ENCODE data around the gene ABCA3.

Gene ABCA3

GRCh38 chr16:2298621-2299020 is 41.9 kb downstream of the ABCA3 start:
- DNase-seq (ENCODE audit: insufficient read length, low spot score), result no peak
- TF ChIP-seq POLR2AphosphoS5 (IDR thresholded peaks at IDR 0.05; ENCODE audit: low read depth, low read length) (no peak), POLR2A (IDR thresholded peaks at IDR 0.05; ENCODE audit: low read depth, low read length) (no peak), PAX5 (IDR thresholded peaks at IDR 0.05; ENCODE audit: insufficient read depth, low read length, severe bottlenecking) (no peak), TAF1 (IDR thresholded peaks at IDR 0.05; ENCODE audit: low read depth, low read length) (no peak), SPI1 (IDR thresholded peaks at IDR 0.05; ENCODE audit: low read depth, low read length) (no peak), POU2F2 (IDR thresholded peaks at IDR 0.05; ENCODE audit: low read depth, low read length) (no peak)
- no peak for FAIRE-seq

GRCh38 chr16:2297506-2297860 is 43.0 kb downstream of the ABCA3 start:
- TF ChIP-seq POLR2A (IDR thresholded peaks at IDR 0.05; ENCODE audit: low read depth, low read length) (no peak), POU2F2 (IDR thresholded peaks at IDR 0.05; ENCODE audit: low read depth, low read length) (no peak), TAF1 (IDR thresholded peaks at IDR 0.05; ENCODE audit: low read depth, low read length) (no peak), POLR2AphosphoS5 (IDR thresholded peaks at IDR 0.05; ENCODE audit: low read depth, low read length) (no peak), PAX5 (IDR thresholded peaks at IDR 0.05; ENCODE audit: insufficient read depth, low read length, severe bottlenecking) (no peak), SPI1 (IDR thresholded peaks at IDR 0.05; ENCODE audit: low read depth, low read length) (no peak)
- FAIRE-seq (no peak), DNase-seq (ENCODE audit: insufficient read length, low spot score) (no peak)

GRCh38 chr16:2296661-2297505 is 43.6 kb downstream of the ABCA3 start:
- FAIRE-seq, result peak; percentile 71
- DNase-seq (ENCODE audit: insufficient read length, low spot score), result no peak

GRCh38 chr16:2295056-2295798 is 45.3 kb downstream of the ABCA3 start:
- peak; percentile 99 for FAIRE-seq

More at GRCh38 chr16:2296661-2297505, 43.6 kb downstream of the ABCA3 start:
- TF ChIP-seq PAX5 (IDR thresholded peaks at IDR 0.05; ENCODE audit: insufficient read depth, low read length, severe bottlenecking) (no peak), TAF1 (IDR thresholded peaks at IDR 0.05; ENCODE audit: low read depth, low read length) (no peak), POU2F2 (IDR thresholded peaks at IDR 0.05; ENCODE audit: low read depth, low read length) (no peak)

GRCh38 chr16:2292221-2292620 is 48.3 kb downstream of the ABCA3 start:
- TF ChIP-seq SPI1 (IDR thresholded peaks at IDR 0.05; ENCODE audit: low read depth, low read length), result no peak
- TF ChIP-seq PAX5 (IDR thresholded peaks at IDR 0.05; ENCODE audit: insufficient read depth, low read length, severe bottlenecking), result no peak
- TF ChIP-seq POLR2A (IDR thresholded peaks at IDR 0.05; ENCODE audit: low read depth, low read length), result no peak
- TF ChIP-seq TAF1 (IDR thresholded peaks at IDR 0.05; ENCODE audit: low read depth, low read length), result no peak
- TF ChIP-seq POLR2AphosphoS5 (IDR thresholded peaks at IDR 0.05; ENCODE audit: low read depth, low read length), result no peak
- TF ChIP-seq POU2F2 (IDR thresholded peaks at IDR 0.05; ENCODE audit: low read depth, low read length), result no peak
- no peak for FAIRE-seq
- no peak for DNase-seq (ENCODE audit: insufficient read length, low spot score)

More at GRCh38 chr16:2295056-2295798, 45.3 kb downstream of the ABCA3 start:
- DNase-seq (ENCODE audit: insufficient read length, low spot score), result peak; percentile 72
- no peak for TF ChIP-seq TAF1 (IDR thresholded peaks at IDR 0.05; ENCODE audit: low read depth, low read length)
- TF ChIP-seq POLR2AphosphoS5 (IDR thresholded peaks at IDR 0.05; ENCODE audit: low read depth, low read length), result no peak
- peak; percentile 36; the same call in 1 of the 2 replicates for TF ChIP-seq SPI1 (IDR thresholded peaks at IDR 0.05; ENCODE audit: low read depth, low read length)
- no peak for TF ChIP-seq PAX5 (IDR thresholded peaks at IDR 0.05; ENCODE audit: insufficient read depth, low read length, severe bottlenecking)
- TF ChIP-seq POLR2A (IDR thresholded peaks at IDR 0.05; ENCODE audit: low read depth, low read length), result no peak
- no peak for TF ChIP-seq POU2F2 (IDR thresholded peaks at IDR 0.05; ENCODE audit: low read depth, low read length)

- TF ChIP-seq PAX5 (IDR thresholded peaks at IDR 0.05; ENCODE audit: insufficient read depth, low read length, severe bottlenecking) (no peak), SPI1 (IDR thresholded peaks at IDR 0.05; ENCODE audit: low read depth, low read length) (no peak), TAF1 (IDR thresholded peaks at IDR 0.05; ENCODE audit: low read depth, low read length) (no peak), POU2F2 (IDR thresholded peaks at IDR 0.05; ENCODE audit: low read depth, low read length) (no peak), POLR2AphosphoS5 (IDR thresholded peaks at IDR 0.05; ENCODE audit: low read depth, low read length) (no peak), POLR2A (IDR thresholded peaks at IDR 0.05; ENCODE audit: low read depth, low read length) (no peak)
- FAIRE-seq, result no peak
- no peak for DNase-seq (ENCODE audit: insufficient read length, low spot score)
These were observed 51.2 kb downstream of the ABCA3 start for GRCh38 chr16:2289282-2289681.

GRCh38 chr16:2288726-2289125 is 51.8 kb downstream of the ABCA3 start:
- DNase-seq (ENCODE audit: insufficient read length, low spot score), result no peak
- TF ChIP-seq POU2F2 (IDR thresholded peaks at IDR 0.05; ENCODE audit: low read depth, low read length) (no peak), PAX5 (IDR thresholded peaks at IDR 0.05; ENCODE audit: insufficient read depth, low read length, severe bottlenecking) (no peak), POLR2AphosphoS5 (IDR thresholded peaks at IDR 0.05; ENCODE audit: low read depth, low read length) (no peak), TAF1 (IDR thresholded peaks at IDR 0.05; ENCODE audit: low read depth, low read length) (no peak), POLR2A (IDR thresholded peaks at IDR 0.05; ENCODE audit: low read depth, low read length) (no peak), SPI1 (IDR thresholded peaks at IDR 0.05; ENCODE audit: low read depth, low read length) (no peak)
- no peak for FAIRE-seq

GRCh38 chr16:2287916-2288547 is 52.5 kb downstream of the ABCA3 start:
- TF ChIP-seq TAF1 (IDR thresholded peaks at IDR 0.05; ENCODE audit: low read depth, low read length), result no peak
- TF ChIP-seq SPI1 (IDR thresholded peaks at IDR 0.05; ENCODE audit: low read depth, low read length), result no peak
- no peak for TF ChIP-seq POU2F2 (IDR thresholded peaks at IDR 0.05; ENCODE audit: low read depth, low read length)
- no peak for TF ChIP-seq POLR2A (IDR thresholded peaks at IDR 0.05; ENCODE audit: low read depth, low read length)
- TF ChIP-seq POLR2AphosphoS5 (IDR thresholded peaks at IDR 0.05; ENCODE audit: low read depth, low read length), result no peak
- no peak for TF ChIP-seq PAX5 (IDR thresholded peaks at IDR 0.05; ENCODE audit: insufficient read depth, low read length, severe bottlenecking)
- FAIRE-seq (no peak), DNase-seq (ENCODE audit: insufficient read length, low spot score) (no peak)

- FAIRE-seq (no peak), DNase-seq (ENCODE audit: insufficient read length, low spot score) (no peak)
- no peak for TF ChIP-seq PAX5 (IDR thresholded peaks at IDR 0.05; ENCODE audit: insufficient read depth, low read length, severe bottlenecking)
- no peak for TF ChIP-seq SPI1 (IDR thresholded peaks at IDR 0.05; ENCODE audit: low read depth, low read length)
- no peak for TF ChIP-seq POLR2A (IDR thresholded peaks at IDR 0.05; ENCODE audit: low read depth, low read length)
- no peak for TF ChIP-seq POU2F2 (IDR thresholded peaks at IDR 0.05; ENCODE audit: low read depth, low read length)
- no peak for TF ChIP-seq TAF1 (IDR thresholded peaks at IDR 0.05; ENCODE audit: low read depth, low read length)
- no peak for TF ChIP-seq POLR2AphosphoS5 (IDR thresholded peaks at IDR 0.05; ENCODE audit: low read depth, low read length)
These were observed 54.0 kb downstream of the ABCA3 start for GRCh38 chr16:2286550-2286949.

All from GM12891 (cell line).